Right lobe of liver (tissue), 6 donors: ENCODE measurements around the gene CDC45. TPM values are rescaled to one million over a fixed set of nuclear protein-coding genes. Genes with fewer than 3 reads are reported as not detected.

Experiments used
- ATAC-seq, 4 donors: fragments of 200-7000 bp; cut with Tn5 transposase; one replicate each; pipeline ENCODE4 v1.9.1; 2020; ENCODE audit warnings: mild to moderate bottlenecking in 4 of 4, moderate library complexity in 4 of 4
- DNase-seq, 3 donors: peaks; one replicate each; pipeline ENCODE4 v3.0.0-alpha.2; 2020
- H3K27ac ChIP-seq, 3 donors: fragments of 200-600 bp; one replicate each; pipeline ENCODE4 v1.8.0; 2022
- H3K27me3 ChIP-seq, 2 donors: fragments of 200-600 bp; one replicate each; pipeline ENCODE4 v1.8.0; 2022
- H3K36me3 ChIP-seq, 4 donors: fragments of 200-600 bp; sonication (generic) in 1 of 4; one replicate each; pipeline versions ENCODE4 v1.5.1 to v1.8.0; 2017 to 2022; ENCODE audit warnings: control low read depth in 1 of 4
- H3K4me1 ChIP-seq, 4 donors: fragments of 200-600 bp; sonication (generic) in 1 of 4; one replicate each; pipeline versions ENCODE4 v1.5.1 to v1.8.0; 2017 to 2022; ENCODE audit warnings: control low read depth in 1 of 4
- H3K4me3 ChIP-seq, 3 donors: fragments of 200-600 bp; one replicate each; pipeline ENCODE4 v1.8.0; 2022
- H3K9me3 ChIP-seq, 4 donors: fragments of 200-600 bp; sonication (generic) in 1 of 4; one replicate each; pipeline versions ENCODE4 v1.5.1 to v1.8.0; 2017 to 2022; ENCODE audit warnings: control low read depth in 1 of 4
- POLR2A ChIP-seq: fragments of 450-650 bp; IDR thresholded peaks from one replicate; pipeline ENCODE4 v1.6.1; 2017; ENCODE audit warnings: antibody characterized with exemption, mild to moderate bottlenecking
- WGBS: methylation state at CpG from one replicate; pipeline ENCODE4 v1.1.6; 2018; ENCODE audit warnings: low coverage, low lambda C conversion rate; ENCODE audit not compliant: insufficient coverage; ENCODE audit errors: missing lambda C conversion rate; 5-methylcytosine and 5-hydroxymethylcytosine counted together
- intact Hi-C, 2 donors: fragments of 100-400 bp; cut with DNase I; formaldehyde crosslinking; loops; one replicate each; pipeline versions ENCODE4 v1.11.2 to v1.14.1; 2022
- total RNA-seq, 6 experiments: library from RNA; depleted of rRNA in 2 of 6; stranded (reverse); fragments of >200 nt in 2 of 6; fragmentation: NEBNext Ultra II Directional in 3 of 6; extraction: Animal tissue kit (Norgen Biotek cat#: 25700) in 3 of 6; gene quantifications; one replicate each; pipeline versions ENCODE4 v1.1.0 to v1.2.4, GENCODE V29; 2016 to 2023
- TF ChIP-seq, protein P1 (sequence below), 4 donors: fragments of 200-600 bp in 3 of 4; fragments of 450-650 bp in 1 of 4; IDR thresholded peaks; one replicate each; pipeline versions ENCODE4 v1.5.1 to v1.8.0; 2016 to 2022; ENCODE audit warnings: antibody characterized with exemption in 4 of 4, mild to moderate bottlenecking in 2 of 4
- donor health status: DM: no; HTN: yes; CAD: no.
- donor health status: DM: no; HTN: no; CAD: no.
- donor health status: DM: no; HTN: no; CAD: no.
- donor health status: DM: no; HTN: yes; CAD: no.
- donor health status: DM: no; HTN: yes; CAD: no.

CDC45 gene
- total RNA-seq, 6 experiments from 2014 or later, result 0.39 to 4.2 (median 0.56) TPM; not detected in 1

DNA sequence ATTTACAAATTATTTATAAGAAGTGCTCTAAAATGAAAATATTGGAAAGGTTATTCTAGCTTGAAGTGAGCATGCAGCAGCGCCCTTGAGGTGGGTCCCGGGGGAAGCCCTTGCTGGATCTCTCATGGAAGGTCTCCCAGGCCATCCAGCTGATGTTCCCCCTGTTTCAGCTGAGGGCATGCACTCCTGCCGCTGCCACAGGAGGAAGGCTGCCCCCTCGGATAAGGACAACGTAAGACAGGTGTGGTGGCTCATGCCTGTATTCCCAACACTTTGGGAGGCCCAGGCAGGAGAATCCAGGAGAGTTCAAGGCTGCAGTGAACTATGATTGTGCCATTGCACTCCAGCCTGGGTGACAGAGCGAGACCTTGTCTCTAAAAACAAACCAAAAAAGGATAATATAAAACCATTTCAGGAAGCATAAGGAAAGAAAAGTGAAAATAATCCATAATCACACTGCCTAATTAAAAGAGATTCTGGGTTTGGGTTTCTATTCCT is 15.0 kb downstream of the CDC45 start:
- intact Hi-C loops, result loop anchor here (5.0 kb wide), 2 partner anchors 133 to 138 kb away; no protein-coding TSS in a partner anchor
- no peak overlapping the region for H3K4me3 ChIP-seq
- ATAC-seq, result no peak
- H3K27me3 ChIP-seq, result no peaks in the 10 kb centered on the region
- 90% methylated on average over 5 of the region's 6 CpGs for WGBS
- no peaks in the 10 kb centered on the region for H3K36me3 ChIP-seq
- no peaks in the 10 kb centered on the region for H3K9me3 ChIP-seq
- no peak for TF ChIP-seq POLR2A
- TF ChIP-seq, protein P1, sequence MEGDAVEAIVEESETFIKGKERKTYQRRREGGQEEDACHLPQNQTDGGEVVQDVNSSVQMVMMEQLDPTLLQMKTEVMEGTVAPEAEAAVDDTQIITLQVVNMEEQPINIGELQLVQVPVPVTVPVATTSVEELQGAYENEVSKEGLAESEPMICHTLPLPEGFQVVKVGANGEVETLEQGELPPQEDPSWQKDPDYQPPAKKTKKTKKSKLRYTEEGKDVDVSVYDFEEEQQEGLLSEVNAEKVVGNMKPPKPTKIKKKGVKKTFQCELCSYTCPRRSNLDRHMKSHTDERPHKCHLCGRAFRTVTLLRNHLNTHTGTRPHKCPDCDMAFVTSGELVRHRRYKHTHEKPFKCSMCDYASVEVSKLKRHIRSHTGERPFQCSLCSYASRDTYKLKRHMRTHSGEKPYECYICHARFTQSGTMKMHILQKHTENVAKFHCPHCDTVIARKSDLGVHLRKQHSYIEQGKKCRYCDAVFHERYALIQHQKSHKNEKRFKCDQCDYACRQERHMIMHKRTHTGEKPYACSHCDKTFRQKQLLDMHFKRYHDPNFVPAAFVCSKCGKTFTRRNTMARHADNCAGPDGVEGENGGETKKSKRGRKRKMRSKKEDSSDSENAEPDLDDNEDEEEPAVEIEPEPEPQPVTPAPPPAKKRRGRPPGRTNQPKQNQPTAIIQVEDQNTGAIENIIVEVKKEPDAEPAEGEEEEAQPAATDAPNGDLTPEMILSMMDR (IDR thresholded peaks at IDR 0.05), result no peak
- no peaks in the 10 kb centered on the region for H3K4me1 ChIP-seq
- DNase-seq, result no peak
- no peak overlapping the region for H3K27ac ChIP-seq

DNA sequence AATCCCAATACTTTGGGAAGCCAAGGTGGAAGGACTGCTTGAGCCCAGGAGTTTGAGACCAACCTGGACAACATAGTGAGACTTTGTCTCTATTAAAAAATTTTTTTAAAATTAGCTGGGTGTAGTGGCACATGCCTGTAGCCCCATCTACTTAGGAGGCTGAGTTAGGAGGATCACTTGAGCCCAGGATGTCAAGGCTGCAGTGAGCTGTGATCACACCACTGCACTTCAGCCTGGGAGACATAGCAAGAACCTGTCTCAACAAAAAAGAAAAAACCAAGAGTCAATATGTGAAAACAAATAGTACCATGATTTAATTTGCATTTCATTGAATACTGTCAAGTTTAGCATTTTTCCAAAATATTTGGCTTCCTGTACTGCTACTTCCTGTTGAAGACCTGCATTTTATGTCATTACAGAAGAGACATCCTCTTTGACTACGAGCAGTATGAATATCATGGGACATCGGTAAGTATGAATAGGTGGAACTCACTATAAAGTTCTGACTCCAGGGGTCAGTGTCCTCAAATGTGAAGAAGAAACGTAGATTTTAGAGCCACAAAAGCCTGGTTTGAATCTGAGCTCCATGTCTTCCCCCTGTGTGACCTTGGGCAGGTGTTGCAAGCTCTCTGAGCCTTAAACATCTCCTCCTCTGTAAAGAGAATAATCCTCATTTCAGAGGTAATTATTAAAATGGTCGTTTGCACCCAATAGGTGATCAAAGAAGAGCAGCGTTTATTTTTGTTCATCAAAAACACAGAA is 16.0 kb downstream of the CDC45 start:
- Histone ChIP-seq H3K36me3 (no peaks in the 10 kb centered on the region), H3K27me3 (no peaks in the 10 kb centered on the region), H3K4me3 (no peak overlapping the region), H3K27ac (no peak overlapping the region), H3K9me3 (no peaks in the 10 kb centered on the region), H3K4me1 (no peaks in the 10 kb centered on the region)
- 63% methylated on average over 5 of the region's 5 CpGs for WGBS
- DNase-seq (no peak), ATAC-seq (peak; percentile 70 to 91 (median 74))
- TF ChIP-seq POLR2A, result no peak
- TF ChIP-seq, protein P1 (IDR thresholded peaks at IDR 0.05), result peak; percentile 43 to 48 (median 46)
- intact Hi-C loops, result loop anchor here in 1 of 2 donors (5.0 kb wide), 1 partner anchor 137 kb away; no protein-coding TSS in a partner anchor

DNA sequence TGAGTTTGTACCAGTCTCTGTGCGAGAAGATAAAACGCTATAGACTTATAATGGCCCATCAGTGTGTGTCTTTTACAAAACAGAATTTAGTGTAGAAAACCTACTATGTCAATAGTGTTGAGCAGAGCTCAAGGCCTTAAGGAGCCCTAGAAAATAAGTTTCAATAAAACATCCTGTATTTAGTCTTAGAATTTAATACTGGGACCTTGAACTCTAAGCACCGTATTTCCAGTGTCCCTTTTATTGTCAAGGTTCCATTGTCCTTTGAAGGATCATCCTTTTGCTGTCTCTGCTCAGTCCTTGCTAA is 16.6 kb downstream of the CDC45 start:
- no peak overlapping the region for H3K27ac ChIP-seq
- 90% methylated on average over 3 of the region's 3 CpGs for WGBS
- no peak for ATAC-seq
- no peaks in the 10 kb centered on the region for H3K9me3 ChIP-seq
- no peaks in the 10 kb centered on the region for H3K4me1 ChIP-seq
- intact Hi-C loops, result loop anchor here in 1 of 2 donors (5.0 kb wide), 1 partner anchor 136 kb away; no protein-coding TSS in a partner anchor
- no peak for DNase-seq
- H3K4me3 ChIP-seq, result no peak overlapping the region
- H3K36me3 ChIP-seq, result no peaks in the 10 kb centered on the region
- TF ChIP-seq, protein P1 (IDR thresholded peaks at IDR 0.05), result no peak
- TF ChIP-seq POLR2A, result no peak
- no peaks in the 10 kb centered on the region for H3K27me3 ChIP-seq

DNA sequence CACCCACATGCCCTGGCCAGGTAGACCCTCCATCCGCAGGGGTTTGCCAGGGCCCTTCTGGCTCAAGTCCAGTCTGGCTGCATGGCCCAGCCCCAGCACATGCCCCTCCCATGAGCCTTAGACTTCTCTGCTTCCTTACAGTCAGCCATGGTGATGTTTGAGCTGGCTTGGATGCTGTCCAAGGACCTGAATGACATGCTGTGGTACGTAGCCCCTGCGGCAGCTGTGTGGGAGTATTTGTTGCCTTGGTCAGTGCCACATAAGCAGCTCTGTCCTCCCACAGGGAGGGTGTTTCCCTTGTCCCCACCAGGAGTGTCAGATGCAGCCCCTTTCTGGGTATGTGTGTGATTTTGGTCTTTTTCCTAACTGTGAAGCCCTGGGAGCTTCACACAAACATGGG is 17.5 kb downstream of the CDC45 start:
- TF ChIP-seq, protein P1 (IDR thresholded peaks at IDR 0.05), result no peak
- TF ChIP-seq POLR2A, result no peak
- ATAC-seq, result no peak
- WGBS, result no CpG with 5 or more reads among the region's 3 CpGs
- Histone ChIP-seq H3K27me3 (no peaks in the 10 kb centered on the region), H3K9me3 (no peaks in the 10 kb centered on the region), H3K27ac (no peak overlapping the region), H3K4me1 (no peaks in the 10 kb centered on the region), H3K36me3 (no peaks in the 10 kb centered on the region), H3K4me3 (no peak overlapping the region)
- no peak for DNase-seq
- intact Hi-C loops, result loop anchor here in 1 of 2 donors (5.0 kb wide), 1 partner anchor 135 kb away; no protein-coding TSS in a partner anchor
